Measurements from ENCODE around the gene UGCG.

GRCh38 chr9:111871499-111871855 lies 25.1 kb upstream of the UGCG start:
- TF ChIP-seq POLR2AphosphoS5 (IDR thresholded peaks at IDR 0.05; ENCODE audit: insufficient read depth in 1 of 2, low read depth in 1 of 2), result no peak
- no peak for TF ChIP-seq CTCF (IDR thresholded peaks at IDR 0.05)
- no peak for TF ChIP-seq POLR2A (IDR thresholded peaks at IDR 0.05)
